ENCODE results near the gene ZSCAN12. TPM values are rescaled to one million over a fixed set of nuclear protein-coding genes. Genes with fewer than 3 reads are reported as not detected.
"Not testable (repeated sequence)": the region's sequence is repeated elsewhere in the genome, so short reads cannot be mapped to it uniquely, and the experiment has no call there.

ZSCAN12 gene
- polyA plus RNA-seq (2013, experiment 1 of 2; ENCODE audit: insufficient read length), result 2.7 TPM
- polyA plus RNA-seq (2013, experiment 2 of 2; ENCODE audit: insufficient read length), result 2.0 TPM

DNA sequence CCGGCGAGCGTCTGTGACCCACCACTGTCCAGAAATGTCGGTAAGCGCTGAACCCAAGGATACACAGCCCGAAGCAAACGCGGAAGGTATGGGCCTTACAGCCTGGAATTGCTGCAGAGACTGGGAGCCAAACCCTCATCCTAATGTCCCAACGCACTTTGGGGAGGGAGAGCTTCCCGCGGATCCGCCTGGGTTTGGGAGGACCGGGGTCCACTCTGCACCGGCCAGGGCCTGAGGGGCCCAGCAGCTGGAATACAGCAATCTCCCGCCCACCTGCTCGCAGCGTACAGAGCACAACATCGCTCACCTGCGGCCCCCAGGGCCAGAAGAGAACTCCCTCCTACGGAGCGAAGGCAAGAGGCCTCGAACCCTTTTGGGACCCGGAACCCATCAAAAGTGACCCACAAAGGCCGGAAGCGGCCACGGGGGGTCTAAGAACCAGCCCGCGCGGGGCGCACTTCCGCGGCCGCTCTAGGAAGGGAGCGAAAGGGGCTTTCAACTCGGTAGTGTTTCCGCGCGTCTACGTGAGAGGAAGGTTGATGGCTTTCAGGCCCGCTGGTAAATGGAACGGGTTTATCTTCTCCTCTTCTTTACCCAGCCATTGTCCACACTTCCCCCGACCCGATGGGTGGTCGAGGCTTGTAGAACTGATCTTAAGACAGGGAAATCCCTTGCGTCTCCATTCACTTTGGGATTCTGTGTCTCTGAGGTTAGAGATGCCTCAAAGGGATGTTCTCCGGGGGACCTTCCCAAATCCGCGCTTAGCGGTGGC is at the start of gene ZSCAN12:
TSS of gene ZSCAN12 (minus strand) at position 398 of the 772 bp plus-strand sequence. CDS start 1,342 bp downstream, outside the sequence.
- DNase-seq, result peak; percentile 89

DNA sequence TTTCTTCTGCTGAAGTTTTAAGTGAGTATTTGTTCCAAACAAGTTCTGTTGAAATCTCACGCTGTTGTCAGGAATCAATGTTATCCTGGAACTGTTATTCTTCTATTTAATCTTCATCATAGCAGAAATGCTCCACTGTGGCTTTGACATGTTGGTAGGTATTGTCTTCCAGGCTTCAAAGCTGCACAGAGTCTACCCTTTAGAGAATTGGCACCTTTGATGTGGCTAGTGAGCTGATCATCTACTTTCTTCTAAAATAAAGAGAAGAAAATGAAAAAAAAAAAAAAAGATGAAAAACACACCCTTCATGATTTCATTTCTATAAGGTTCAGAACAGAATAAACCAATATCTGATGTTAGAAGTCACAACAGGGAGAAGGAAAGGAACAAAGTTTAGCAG is 49.5 kb upstream of the ZSCAN12 start:
- no peak for DNase-seq

DNA sequence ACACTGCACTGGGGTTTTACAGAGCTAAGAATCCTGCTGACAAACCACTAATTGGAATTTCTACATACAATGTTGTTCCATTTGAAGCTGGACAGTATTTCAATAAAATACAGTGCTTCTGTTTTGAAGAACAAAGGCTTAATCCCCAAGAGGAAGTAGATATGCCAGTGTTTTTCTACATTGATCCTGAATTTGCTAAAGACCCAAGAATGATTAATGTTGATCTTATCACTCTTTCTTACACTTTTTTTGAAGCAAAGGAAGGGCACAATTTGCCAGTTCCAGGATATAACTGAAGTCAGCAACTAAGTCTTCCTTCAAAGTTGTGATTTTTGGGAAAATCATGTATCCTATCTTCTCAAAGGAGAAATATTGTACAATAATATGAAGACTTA is 48.0 kb upstream of the ZSCAN12 start:
- not testable (repeated sequence) for DNase-seq

DNA sequence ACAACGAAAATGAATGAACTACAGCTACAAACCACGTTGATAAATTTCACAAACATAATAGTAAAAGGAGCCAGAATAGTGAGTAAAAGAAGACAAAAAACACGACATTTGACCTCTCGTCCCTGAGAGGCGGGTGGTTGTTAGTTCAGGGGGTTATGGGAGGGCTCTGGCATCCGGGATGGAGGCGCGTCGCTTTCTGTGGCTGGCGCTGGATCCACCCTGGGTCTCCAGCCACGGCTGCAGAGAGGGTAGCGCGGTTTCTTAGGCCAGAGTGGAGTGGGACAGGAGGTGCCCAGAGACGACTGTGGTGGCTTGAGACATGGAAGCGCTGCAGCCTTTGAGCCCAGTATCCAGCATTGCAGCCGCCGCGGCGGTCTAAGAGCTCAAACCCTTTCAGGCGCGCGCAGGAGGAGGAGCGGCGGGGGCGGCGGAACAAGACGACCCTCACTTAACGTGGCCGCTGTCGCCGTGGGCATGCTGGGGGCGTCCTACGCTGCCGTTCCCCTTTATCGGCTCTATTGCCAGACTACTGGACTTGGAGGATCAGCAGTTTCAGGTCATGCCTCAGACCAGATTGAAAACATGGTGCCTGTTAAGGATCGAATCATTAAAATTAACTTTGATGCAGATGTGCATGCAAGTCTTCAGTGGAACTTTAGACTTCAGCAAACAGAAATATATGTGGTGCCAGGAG is 47.4 kb upstream of the ZSCAN12 start:
- peak; percentile 11 for DNase-seq

DNA sequence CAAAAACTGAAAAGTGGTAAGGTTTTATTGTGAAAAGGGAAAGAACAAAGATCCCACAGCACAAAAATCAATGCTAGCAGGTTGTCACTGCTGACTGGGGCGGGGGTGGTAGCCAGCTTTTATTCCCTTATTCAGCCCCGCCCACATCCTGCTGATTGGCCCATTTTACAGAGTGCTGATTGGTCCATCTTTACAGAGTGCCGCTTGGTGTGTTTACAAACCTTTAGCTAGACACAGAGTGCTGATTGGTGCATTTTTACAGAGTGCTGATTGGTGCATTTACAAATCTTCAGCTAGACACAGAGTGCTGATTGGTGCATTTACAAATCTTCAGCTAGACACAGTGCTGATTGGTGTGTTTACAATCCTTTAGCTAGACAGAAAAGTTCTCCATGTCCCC is 45.2 kb upstream of the ZSCAN12 start:
- peak; percentile 23 for DNase-seq

DNA sequence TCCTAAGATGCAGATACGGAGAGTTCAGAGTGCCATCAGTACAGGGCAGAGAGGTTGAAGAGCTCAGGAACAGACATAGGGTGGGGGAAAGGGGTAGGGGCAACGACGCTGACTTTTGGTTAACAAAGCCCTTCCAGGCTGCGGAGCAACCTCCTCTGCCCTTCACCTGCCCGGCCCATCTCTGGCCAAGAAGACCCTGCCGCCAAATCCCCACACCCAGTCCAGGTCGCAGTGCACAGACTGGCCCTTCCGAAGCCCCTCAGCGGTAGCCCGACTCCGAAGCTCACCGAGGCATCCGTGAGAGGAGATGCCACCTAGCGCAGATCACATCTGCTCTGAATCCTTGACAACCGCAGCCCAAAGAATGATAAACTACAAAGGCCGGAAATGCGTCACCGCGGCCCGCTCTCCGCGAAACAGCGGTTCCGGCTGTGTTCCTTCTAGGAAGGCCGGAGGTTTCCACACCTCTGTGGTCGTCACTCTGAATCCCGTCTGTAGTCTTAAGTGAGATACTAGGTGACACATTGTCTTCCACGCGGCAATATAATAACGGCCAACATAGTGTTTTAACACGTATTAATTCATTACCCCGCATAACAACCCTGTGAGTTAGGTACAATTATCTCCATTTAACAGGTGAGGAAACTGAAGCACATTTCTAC is 43.7 kb upstream of the ZSCAN12 start, which contains the start of gene ZSCAN23:
TSS of gene ZSCAN23 (minus strand) at position 380 of the 662 bp plus-strand sequence. CDS start 7,225 bp downstream, outside the sequence.
- DNase-seq, result peak; percentile 88

DNA sequence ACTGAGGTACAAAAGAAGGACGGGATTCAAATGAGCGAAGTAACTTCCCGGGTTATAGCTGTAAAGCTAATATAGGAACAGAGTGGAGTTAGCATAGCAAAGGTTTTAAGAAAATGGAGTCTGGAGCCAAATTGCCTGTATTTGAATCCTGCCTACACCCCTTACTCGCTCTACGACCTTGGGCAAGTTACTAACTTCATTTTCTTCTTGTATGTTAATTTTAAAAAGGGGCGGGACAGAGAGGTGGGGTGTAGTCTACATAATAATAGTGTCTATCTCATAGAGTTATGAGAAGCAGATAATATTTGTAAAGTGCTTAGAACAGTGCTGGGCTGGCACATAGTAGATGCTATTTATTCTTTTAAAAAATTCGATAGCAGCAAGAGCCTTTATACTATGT is 43.0 kb upstream of the ZSCAN12 start:
- DNase-seq, result no peak

DNA sequence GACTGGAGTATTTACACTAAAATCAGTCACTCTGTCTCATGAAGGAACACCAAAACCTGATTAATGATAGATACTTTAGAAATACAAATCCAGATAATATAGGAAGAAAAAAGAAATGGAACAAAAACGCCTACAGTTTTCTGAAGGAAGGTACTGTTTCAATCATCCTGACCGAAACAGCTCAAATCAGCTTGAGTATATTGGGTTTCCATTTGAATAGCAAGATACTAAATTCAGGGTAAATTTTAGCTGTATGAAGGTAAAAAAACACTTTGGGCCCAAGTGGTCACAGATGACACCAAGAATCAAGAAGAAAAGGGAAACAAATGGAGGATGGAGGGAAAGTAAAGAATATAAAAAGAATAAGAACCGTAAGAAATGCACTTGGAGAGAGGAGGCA is 36.9 kb upstream of the ZSCAN12 start:
- DNase-seq, result no peak

DNA sequence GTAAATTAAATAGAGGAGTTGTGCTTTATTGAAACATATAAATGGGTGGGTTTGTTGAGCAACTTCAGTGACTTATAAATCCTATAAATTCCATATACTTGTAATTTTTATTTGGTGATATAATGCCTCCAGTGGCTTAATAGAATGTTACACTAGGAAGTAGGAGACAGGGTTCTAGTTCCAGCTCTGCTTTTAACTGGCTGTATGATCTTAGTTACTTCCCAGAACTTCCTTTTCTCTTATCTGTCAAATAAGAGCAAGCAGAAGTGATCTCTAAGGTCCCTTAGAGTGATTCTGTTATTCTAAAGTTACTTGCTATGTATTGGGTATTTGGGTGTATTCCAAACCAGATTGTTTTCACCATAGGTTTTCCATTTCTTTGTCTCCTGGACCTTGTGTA is 33.6 kb upstream of the ZSCAN12 start:
- DNase-seq, result no peak

DNA sequence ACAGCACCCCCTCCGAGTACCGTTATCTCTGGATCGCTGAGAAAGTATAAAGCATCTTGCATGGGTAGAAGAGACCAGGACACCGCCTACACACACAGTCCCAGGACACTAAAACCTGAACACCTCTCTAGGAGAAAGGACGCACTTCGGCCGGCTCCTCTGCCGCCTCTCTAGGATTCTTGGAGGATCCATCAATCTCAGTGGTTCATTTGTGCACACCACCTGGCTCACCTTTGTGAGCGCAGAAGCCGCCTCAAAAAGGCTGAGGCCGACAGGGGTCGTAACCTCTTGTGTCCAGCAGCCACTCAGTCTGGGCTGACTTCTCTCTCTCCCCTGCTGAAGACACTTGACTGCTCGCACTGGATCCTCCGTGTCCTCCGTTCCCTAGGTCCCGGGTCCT is 30.2 kb upstream of the ZSCAN12 start:
- DNase-seq, result no peak

DNA sequence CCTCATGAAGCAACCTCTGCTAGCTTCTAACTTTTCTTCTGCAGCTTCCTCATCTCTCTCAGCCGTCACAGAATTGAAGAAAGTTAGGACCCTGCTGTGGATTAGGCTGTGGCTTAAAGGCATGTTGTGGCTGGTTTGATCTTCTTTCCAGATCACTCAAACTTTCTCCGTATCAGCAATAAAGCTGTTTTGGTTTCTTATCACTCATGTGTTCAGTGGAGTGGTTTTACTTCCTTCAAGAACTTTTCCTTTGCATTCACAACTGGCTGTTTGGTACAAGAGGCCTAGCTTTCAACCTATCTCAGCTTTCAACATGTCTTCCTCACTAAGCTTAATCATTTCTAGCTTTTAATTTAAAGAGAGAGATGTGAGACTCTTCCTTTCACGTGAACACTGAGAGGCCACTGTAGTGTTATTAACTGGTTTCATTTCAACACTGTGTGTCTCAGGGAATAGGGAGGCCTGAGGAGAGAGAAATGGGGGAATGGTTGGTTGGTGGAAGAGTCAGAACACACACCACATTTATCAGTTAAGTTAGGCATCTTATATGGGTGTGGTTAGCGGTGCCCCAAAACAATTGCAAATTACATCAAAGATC is 26.5 kb upstream of the ZSCAN12 start:
- no peak for DNase-seq

DNA sequence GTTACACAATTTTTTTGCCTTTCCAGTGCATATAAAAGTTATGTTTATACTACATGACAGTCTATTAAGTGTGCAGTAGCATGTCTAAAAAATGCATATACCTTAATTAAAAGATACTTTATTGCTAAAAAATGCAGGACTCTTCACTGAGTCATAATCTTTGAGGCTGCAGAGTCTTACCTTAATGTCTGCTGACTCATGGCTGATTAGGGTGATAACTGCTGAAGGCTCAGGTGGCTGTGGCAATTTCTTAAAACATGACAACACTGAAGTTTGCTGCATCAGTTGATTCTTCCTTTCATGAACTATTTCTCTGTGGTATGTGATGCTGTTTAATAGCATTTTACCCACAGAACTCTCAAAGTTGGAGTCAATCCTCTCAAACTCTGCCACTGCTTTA is 24.6 kb upstream of the ZSCAN12 start:
- no peak for DNase-seq

DNA sequence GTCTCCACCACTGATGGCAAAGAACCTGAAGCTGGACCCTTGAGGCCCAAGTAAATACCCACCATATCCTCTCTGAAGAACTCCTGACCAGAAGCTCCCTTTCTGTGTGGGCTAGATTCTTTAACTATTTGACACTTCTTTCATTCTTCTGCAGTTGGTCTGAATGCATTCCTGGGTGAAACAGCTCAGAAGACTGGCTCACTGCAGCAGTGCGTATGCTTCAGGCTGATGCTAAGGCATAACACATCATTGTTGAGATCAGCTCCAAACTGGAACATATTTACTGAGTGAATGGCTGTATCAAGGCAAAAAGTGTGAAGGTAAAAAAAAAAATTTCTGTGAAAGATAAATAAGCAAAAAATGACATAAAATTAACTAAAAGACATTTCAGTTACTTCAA is 24.0 kb upstream of the ZSCAN12 start:
- no peak for DNase-seq

DNA sequence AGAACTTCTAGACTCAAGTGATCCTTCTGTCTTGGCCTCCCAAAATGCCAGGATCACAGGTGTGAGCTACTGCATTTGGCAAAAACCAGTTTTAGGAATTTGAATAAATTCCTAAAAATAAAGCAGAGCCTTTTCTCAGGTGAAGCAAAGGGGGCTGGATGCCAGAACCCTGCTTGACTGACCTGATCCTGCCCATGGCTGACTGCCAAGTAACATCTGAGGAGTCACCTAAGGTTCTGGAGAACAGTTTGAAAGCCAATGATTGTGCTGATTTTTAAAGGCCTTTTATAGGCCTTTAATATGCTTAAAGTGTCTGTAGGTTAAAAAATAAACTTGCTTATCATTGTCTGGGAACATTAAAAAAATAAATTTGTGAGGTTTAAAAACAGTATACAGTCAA is 14.1 kb upstream of the ZSCAN12 start:
- DNase-seq, result no peak

DNA sequence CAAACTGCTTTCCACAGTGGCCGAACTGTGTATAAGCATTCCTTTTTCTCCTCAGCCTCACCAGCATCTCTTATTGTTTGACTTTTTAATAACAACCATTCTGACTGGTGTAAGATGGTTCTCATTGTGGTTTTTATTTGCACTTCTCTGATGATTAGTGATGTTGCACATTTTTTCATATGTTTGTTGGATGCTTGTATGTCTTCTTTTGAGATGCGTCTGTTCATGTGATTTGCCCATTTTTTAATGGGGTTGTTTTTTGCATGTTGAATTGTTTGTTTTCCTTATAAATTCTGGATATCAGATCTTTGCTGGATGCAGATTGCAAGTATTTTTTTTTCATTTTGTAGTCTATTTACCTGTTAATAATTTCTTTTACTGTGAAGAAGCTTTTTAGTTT is 11.2 kb upstream of the ZSCAN12 start:
- no peak for DNase-seq

DNA sequence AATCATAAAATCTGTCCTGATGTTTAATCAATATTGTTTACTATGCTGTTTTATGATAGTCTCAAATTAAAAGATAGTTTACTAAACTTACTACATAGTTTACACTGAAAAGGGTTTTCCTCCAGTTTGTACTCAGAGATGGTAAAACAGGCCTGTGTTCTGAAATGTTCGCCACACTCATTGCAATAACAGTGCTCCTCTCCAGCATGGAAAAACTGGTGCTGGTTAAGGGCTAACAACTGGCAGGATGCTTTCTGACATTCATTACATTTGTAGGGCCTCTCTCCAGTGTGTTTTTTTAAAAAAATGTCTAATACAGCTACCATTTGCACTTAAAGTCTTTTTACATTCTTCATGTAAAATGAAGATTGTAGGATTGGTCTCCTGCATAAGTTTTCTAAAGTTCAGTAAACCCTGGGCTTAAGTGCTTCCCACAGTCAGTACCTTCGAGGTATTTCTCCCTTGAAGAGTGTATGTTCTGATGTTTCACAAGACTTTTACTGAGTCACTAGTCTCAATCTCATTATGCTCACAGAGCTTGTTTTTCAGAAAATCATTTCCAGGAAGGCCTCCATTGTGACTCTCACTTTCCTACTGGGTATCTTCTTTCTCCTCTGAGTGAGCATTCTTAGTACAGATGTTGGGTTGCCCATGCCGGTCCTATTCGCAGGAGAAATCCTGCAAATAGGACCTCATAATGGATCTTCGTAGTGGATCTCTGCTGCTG is 8.7 kb upstream of the ZSCAN12 start:
- no peak for DNase-seq

DNA sequence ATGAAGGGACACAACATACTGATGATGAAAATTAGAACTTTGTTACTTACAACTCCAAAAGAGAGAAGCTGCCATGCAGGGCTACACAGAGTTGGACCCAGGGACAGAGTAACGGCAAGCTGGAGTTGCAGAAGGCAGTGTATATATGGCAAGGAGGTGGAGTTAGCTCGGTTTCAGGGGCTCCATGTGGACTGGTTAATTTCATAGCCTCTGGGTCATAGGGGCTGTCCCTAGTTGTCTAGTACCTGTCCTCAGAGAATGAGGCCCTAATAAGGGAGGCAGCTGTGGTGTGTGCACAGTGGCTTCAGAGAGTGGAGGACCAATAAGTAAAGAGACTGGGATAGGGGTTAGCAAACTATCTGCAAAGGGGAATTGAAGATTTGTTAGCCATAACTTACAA is 7.9 kb upstream of the ZSCAN12 start:
- DNase-seq, result no peak

DNA sequence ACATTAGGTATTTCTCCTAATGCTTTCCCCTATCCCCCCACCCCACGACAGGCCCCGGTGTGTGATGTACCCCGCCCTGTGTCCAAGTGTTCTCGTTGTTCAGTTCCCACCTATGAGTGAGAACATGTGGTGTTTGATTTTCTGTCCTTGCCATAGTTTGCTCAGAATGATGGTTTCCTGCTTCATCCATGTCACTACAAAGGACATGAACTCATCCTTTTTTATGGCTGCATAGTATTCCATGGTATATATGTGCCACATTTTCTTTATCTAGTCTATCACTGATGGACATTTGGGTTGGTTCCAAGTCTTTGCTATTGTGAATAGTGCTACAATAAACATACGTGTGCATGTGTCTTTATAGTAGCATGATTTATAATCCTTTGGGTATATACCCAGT is 4.4 kb upstream of the ZSCAN12 start:
- DNase-seq, result not testable (repeated sequence)

DNA sequence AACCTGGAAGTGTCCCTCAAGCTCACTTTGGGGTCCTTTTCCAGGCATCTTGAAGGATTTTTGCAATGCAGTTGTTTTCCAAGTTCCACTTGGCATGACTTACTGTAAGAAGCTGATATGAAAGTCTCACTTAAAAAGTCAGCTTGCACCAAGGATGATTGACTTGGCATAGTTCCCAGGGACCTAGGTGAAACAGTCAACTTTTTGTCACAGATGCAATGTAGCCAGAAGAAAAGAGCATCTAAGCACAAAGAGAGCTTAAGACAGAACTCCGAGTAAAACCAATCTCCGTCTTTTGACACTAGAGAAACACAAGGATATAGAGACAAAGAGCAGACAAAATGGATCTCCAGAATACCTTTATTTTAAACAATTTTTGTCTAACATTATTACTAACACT is 2.6 kb upstream of the ZSCAN12 start:
- no peak for DNase-seq

DNA sequence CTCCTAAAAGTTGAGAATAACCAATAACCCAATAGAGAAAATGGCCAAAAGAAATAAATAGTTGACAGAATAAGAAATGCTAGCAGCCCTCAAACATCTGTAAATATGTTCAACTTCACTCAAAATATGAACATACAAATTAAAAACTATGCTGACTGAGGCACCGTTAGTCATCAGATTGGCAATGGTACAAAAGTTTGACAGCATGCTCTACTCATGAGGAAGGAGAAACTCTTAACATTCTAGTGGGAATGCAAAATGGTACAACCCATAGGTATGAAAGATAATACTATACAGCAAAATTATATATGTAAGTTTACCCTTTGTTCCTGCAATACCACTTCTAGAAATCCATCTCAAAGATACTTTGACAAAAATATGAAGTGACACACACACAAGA is 1.6 kb upstream of the ZSCAN12 start:
- DNase-seq, result peak; percentile 46

DNA sequence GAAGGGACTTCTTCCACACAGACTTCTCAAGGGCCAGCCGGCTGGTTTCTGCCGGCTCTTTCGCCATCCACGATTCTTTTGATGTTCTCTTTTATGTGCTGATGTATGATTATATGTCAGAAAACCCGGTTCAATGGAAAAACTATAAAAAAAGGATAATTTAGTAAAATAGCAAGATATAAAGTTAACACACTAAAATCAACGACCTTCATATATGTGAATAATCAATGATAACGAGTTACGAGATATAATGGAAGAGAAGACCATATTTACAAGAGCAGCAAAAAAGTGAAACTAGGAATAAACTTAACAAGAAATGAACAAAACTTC is 540 bp upstream of the ZSCAN12 start:
- no peak for DNase-seq

DNA sequence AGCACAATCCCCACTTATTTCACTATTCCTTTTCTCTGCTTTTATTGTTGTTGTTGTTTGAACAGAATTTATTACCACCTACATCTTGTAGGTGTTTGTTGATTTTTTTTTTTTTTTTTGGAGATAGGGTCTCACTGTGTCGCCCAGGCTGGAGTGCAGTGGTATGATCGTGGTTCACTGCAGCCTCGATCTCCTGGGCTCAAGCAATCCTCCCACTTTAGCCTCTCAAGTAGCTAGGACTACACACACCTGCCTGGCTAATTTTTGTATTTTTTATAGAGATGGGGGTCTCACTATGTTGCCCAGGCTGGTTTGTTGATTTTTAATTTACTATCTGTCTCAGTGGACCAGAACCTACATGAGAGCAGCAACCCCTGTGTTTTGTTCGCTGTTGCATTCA is 3.6 kb downstream of the ZSCAN12 start:
- DNase-seq, result no peak

All from fibroblast of skin of back (primary cell).